GM19328 (cell line): ENCODE measurements around the gene PORCN.
A peak's percentile ranks its signal among the peaks of the same experiment; 100 is the strongest.

Experiments
- ATAC-seq: cut with Tn5 transposase; IDR thresholded peaks from one replicate; pipeline ENCODE4 v1.9.1; 2021; ENCODE audit warnings: mild to moderate bottlenecking, moderate library complexity; ENCODE audit not compliant: unreplicated experiment

Gene PORCN

DNA sequence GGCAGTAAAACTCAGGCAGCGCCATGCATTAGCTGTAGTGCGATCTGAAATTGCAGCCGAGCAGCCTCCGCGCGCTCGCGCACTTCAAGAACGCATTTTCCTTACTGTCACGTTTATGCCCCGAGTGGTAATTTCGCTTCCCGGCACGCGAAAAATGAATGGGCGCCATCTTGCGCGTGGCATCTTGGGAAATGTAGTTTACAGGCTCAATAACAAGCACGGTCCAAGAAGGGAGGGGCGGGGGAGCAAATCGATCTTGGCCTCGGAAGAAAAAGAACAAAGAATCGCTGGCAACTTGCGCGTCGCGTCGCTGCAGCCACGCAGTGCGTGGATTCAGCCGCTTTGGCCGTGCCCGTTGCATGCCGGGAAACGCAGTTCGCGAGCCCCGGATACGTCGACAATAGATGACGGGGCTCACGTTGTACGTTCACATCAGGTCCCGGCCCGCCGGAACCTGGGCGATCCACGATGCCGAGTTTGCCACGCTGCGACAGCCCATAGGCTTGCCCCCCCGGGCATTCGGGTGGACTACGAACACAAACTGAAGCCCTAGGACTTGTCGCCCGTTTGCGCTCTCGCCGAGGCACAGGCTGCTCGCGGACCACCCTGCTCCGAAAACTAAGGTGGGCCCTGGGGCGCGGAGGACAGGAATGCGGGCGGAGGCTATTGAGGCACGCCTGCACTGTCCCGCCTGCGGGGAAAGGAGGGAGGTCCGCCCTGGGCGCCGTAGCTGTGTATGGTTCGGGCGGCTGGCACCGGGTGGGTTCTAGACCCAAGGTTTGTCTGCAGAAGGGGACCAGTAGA is 32.8 kb upstream of the PORCN start, which contains the start of gene FTSJ1:
Gene FTSJ1 (plus strand): TSS at position 426 of the 804 bp plus-strand sequence. CDS start 1,849 bp downstream, outside the sequence.
- ATAC-seq = peak; percentile 81

DNA sequence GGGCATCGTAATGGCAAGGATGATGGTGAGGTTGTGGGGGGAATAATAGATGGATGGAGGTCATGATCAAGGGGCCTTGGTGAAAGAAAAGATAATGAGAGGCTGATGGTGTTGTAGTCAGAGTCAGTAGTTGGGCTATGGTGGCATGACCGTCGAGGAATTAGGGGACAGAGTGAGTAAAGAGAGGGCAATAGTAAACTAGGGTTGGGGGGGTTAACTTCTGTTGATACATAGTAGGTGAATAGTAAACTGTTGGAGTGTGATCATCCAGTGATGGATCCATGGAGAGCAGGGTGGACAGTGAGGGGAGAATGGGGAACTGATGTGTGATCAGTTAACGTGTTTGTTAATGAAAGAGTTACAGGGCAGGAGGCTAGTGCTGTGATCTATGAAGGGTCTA is 31.9 kb upstream of the PORCN start:
- no peak for ATAC-seq

DNA sequence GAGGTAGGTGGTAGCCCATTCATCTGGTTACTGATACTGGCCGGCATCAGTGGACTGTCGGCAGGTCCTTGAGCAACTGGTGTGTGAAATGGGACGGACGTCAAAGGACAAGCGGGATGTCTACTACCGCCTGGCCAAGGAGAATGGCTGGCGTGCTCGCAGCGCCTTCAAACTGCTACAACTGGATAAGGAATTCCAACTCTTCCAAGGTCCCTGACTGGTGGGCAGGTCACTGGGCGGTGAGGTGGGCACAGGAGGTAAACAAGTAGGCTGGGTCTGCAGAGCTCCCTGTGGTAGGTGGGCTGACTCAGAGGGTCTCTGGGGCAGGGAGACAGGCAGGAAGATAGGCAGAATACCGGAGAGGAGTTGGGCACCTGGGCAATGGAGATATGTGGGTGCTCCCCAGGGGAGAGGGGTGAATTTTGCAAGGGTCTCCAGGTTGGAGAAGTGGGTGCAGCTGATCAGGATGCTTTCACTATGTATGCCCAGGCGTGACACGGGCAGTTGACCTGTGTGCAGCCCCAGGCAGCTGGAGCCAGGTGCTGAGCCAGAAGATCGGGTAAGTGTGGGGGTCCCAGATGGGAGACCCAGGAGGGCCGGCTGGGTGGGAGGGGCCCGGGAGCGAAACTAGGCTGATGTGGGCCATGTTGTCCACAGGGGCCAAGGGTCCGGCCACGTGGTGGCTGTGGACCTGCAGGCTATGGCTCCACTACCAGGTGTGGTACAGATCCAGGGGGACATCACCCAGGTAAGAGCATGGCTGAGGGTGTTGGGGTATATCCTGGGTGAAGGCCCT is 30.6 kb upstream of the PORCN start:
- ATAC-seq = no peak

DNA sequence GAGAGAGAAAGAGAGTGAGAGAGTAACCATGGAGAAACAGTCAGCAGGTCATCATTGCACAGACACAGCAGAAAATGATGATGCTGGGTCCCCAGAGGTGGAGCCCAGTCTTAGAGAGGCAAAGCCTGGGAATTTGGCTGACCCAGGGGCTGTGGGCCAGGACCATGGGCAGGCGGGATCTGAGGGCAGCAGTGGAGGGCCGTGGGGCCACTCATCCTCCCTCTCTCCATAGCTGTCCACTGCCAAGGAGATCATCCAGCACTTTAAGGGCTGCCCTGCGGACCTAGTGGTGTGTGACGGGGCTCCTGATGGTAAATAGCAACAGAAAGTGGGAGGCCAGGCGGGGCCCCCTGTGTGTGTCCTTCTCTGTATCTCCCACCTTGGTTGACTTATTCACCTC is 30.0 kb upstream of the PORCN start:
- no peak for ATAC-seq

DNA sequence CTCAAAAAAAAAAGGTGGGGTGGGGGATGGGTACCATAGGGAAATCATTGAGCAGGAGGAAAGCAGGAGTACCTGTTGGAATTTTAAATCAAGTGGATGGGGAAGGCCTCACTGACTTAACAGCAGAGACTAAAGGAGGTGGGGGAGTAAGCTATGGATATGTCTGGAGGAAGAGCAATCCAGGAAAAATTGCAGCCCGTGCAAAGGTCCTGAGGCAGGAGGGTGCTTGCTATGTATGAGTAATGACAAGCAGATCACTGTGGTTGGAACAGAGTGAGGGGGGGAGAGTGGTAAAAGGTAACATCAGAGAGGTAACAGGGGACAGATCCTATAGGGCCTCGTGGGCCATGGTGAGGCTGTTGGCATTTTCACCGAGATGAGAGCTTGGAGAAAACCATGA is 28.6 kb upstream of the PORCN start:
- no peak for ATAC-seq

DNA sequence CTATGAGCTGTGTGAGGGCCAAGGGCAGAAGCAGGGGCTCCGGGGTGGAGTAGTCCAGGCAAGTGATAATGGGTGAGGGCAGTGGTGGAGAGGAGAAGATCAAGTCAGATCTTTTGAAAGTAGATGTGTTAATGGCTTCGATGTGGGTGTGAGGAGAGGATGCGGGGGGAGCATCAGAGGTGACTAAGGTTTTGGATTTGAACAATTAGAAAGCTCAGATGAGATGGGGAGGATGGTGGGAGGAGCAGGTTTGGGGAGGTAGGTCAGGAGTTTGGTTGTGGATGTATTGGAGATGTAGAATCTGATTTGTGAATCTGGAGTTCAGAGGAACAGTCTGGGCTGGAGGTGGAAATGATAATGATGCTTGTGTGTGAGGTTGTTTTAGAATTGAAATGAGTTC is 28.2 kb upstream of the PORCN start:
- ATAC-seq = no peak

DNA sequence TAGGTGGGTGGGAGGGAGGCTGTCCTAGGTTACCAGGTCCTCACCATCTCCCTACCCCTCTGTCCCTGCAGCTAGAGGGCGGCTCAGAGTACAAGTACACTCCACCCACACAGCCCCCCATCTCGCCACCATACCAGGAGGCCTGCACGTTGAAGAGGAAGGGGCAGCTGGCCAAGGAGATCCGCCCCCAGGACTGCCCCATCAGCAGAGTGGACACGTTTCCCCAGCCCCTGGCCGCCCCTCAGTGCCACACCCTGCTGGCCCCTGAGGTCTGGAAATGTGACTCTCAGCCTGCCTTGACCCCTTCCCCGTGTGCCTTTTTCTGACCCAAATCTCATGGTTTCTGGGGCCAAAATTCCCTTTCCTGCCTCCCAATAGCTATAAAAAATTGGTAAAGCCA is 26.3 kb upstream of the PORCN start:
- no peak for ATAC-seq

DNA sequence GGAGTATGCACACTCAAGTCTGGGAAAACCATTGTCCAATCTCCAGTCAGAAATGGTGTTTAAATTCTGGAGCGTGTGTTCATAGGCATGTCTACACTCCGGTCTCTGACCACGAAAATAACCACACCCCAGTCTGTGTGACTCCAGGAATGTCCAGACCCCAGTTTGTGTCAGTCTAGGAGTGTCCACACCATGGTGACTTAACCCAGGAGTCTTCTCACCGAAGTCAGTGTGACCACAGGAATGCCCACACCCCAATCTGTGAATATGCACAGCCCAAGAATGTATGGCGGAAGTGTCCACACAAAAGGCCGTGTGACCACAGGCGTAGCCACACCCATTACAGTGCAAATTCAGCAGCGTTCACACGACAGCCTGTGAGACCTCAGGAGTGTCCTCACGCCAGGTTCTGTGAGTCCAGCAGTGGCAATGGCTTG is 21.4 kb upstream of the PORCN start:
- ATAC-seq = no peak

DNA sequence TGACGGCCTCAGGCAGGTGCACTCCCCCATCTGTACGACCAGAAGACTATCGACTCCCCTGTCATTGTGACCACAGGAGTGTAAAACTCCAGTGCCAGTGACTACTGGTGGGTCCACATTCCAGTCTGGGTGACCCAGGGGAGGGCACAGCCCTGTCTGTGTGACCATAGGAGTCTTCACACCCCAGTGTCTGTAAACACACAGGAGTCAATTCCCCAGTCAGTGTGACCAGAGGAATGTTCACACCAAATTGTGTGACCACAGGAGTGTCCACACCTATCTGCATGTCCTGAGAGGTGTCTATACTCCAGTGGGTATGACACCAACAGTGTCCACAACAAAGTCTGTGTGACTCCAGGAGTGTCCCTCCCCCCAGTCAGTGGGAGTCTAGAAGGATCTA is 20.8 kb upstream of the PORCN start:
- ATAC-seq = no peak

DNA sequence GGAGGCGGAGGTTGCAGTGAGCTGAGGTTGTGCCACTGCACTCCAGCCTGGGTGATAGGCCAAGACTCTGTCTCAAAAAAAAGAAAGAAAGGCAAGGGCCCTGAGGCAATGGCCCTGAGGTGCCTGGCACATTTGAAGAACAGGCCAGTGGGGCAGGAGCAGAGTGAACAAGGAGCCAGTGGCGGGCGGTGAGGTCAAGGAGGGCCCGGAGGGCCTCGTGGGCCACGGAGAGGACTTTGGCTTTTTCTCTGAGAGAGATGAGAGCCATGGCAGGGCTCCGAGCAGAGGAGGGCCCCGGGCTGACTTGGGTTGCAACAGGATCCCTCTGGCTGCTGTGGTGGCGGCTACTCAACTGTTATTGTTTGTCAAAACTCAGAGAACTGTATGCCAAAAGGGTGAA is 19.5 kb upstream of the PORCN start:
- no peak for ATAC-seq

DNA sequence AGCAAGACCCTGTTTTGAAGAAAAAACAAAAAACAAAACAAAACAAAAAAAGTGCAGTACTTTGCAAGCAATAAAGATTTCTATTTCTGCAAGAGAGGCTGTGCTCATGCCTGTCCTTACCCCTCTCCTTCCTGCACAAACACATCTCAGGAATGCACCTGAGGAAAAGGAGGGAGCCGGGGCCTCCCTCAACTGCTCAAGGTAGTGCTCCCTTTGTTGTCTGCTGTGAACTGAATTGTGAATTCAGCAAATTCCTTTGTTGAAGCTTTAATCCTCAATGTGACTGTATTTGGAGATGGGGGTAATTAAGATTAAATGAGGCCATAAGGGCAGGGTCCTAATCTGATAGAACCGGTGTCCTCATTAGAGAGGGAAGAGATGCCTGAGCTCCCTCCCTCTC is 18.9 kb upstream of the PORCN start:
- no peak for ATAC-seq

DNA sequence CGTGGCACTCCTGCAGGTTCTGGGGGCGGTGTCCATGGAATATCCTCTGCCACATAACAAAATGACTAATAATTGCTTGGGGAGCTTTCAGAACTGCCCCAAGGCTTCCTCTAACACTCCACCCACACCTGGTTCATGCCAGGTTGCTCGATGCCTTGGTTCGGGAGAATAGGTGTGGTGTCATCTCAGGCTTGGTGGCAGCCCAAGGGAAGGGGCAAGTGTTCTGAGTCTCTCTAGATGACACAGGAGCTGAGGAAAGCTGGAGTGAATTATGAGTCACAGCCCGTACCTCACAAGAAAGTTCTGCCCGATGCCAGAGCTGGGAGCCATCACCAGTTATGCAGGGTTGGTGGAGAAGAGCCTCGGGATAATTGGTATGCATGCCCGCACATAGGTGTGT is 18.1 kb upstream of the PORCN start:
- no peak for ATAC-seq

DNA sequence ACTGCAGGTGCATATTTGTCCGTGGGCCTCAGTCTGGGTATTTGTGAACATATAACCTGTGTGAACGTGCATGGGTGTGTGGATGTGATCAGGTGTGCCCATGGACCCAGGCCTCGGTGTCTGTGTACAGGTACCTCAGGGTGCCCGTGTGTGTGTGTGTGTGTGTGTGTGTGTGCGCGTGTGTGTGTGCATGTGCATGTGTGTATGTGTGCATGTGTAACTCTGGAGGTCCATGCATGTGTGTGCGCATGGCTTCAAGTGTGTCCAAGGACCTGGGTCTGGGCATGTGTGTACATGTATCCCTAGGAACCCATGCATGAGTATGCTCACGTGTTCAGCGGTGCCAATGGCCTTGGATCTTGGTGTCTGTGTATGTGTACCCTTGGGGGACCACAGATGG is 17.0 kb upstream of the PORCN start:
- no peak for ATAC-seq

DNA sequence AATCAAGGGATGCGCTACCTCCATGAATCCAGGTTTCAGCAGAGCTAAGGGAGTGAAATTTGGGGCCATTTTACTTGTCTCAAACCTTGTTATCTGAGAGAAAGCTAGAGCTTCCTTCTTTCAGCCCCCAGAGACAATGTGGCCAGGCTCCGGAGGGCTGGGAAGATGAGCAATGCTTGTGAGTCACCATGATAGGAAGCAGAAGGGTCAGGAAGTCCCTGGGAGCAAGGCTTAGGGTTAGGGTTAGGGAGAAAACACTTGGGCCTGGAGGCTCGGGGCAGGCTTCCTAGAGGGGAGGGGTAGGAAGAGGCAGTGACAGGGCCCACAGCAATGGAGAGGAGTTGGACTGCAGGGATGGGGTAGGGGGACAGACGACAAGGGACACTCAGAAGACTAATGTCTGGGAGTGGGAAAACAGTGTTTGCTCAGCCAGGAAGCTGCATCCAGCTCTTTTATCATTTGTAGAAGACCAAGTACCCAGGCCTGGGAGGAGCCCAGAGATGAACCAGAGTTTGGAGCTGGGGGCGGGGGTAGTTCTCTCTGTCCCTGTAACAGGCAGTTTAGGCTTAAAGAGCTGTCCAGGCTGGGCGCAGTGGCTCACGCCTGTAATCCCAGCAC is 16.4 kb upstream of the PORCN start:
- ATAC-seq = no peak

DNA sequence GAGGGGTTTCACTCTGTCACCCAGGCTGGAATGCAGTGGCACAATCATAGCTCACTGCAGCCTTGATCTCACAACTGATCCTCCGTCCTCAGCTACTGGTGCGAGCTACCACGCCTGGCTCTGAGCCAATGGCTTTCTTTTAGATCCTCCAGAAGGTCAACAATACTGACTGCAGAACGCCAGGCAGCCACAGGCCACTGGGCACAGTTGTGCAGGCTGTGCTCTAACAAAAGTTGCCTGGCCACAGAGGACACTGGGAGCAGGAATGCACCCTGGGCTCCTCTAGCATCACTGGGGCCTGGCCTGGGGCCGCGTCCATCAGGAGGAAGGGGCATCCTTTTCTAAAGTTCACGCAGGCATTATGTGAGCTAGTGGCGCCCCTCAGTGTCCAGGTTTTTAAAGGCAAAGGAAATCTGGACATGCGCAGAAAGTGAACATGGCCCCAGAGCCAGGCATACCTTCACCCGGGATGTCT is 14.9 kb upstream of the PORCN start:
- ATAC-seq = no peak

DNA sequence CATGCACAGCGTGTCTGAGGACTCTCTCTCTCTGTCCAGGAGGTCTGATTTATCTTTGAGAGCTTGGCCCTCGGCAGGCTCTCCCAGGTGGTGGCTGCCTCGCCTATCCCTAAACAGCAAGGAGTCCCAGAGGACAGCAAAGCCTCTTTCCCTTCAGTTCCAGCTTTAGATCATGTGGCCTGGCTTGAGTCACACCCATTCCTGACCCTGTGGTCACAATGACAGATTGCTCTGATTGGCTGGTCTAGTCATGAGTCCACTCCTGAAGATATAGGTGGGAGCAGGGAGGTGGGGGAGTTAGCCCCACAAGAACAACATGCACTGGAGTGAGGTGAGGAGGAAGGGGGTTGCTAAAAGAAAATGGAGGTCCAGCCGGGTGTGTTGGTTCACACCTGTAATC is 12.1 kb upstream of the PORCN start:
- ATAC-seq = no peak

DNA sequence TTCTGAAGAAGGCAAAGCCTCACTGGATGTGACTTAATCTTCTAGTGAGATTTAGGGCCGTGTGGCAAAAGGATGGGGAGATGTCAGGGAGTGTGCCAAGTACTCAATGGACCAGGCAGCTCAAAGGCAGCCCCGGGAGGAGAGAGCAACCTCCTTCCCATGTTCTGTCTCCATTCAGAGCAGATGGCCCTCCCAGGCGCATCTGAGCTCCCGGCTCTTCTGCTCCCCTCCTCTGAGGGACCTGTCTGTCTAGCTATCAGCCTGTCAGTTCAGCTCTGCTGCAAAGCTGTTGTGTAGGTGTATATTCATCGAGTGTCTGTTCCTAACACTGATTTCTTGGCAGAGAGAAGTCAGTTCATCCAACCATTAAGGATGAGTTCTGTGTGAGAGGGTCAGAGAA is 10.9 kb upstream of the PORCN start:
- no peak for ATAC-seq

DNA sequence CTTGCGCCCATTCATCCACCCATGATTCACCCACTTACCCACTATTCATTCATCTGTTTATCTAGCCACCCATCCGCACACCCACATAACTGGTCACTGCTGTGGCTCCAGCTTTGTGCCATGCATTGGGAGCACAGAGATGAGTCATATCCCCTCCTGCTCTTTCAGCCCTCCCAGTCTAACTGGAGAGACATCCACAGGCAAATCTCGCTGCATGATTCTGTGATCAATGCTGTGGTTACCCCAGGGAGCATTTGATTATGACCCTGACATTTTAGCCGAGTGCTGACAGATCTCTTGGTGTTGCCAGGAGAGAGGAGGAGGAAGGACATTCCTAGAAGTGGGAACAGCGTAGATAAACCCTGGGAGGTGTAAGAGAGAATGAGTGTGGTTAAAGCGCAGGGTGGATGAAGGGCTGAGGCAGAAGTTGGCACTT is 10.4 kb upstream of the PORCN start:
- ATAC-seq = no peak

DNA sequence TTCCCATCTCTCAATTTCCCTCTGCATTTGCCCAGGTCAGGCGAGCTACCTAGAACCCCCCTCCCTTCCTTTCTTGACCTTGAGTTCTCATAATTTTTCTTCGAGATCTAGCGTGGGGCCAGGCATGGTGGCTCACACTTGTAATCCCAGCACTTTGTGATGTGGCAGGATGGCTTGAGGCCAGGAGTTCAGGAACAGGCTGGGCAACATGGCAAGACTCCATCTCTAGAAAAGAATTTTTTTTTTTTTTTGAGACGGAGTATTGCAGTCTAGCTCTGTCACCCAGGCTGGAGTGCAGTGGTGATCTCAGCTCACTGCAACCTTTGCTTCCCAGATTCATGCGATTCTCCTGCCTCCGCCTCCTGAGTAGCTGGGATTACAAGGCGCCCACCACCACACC is 4.5 kb upstream of the PORCN start:
- ATAC-seq = no peak

DNA sequence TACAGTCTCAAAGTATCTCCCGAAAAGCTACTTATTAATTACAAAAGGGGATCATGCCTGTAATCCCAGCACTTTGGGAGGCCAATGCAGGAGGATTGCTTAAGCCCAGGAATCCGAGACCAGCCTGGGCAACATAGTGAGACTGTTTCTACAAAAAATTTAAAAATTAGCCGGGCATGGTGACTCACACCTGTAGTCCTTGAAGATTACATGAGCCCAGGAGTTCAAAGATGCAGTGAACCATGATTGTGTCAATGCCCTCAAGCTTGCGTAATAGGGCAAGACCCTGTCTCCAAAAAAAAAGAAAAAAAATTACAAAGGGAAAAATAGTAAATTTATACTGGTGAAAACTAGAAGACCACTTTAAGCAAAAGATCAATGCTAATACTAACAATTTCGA is 3.3 kb upstream of the PORCN start:
- ATAC-seq = no peak

DNA sequence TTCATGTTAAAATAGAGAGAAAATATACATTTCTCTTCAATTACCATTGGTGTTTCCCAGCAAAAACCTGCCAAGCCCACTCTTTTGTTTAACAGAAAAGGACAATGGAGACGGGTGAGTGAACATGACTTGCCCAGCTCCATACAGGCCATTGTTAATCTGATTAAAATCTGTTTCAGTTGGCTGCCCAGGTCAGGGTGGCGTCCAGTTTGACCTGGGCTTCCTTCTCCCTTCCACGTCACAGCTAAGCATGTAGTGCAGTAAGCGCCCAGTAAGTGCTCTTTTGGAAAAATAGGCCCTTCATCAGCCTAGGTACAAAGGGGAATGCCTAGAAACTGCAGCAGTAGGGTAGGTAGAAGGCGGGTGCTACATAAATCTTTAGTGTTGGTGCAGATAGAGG is 1.5 kb upstream of the PORCN start:
- ATAC-seq = no peak

DNA sequence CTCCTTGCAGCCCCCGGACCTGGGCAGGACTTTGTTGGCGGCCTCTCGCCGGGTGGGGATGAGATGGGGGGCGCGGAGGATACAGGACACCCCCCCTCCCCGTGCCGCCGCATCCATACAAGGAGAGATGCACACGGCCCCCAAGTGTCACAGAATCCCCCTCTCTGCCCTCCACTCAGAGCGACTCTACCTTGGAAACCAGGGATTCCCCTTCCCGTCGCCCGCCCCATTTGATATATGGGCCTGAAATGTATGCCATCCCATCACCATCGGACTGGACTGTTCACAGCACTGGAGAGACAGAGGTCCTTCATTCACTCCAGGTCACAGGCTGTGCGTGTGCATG is 426 bp downstream of the PORCN start:
- no peak for ATAC-seq
